ENCODE data around the gene TSPAN33. TPM values are rescaled to one million over a fixed set of nuclear protein-coding genes. Genes with fewer than 3 reads are reported as not detected.
"Not testable (repeated sequence)": the region's sequence is repeated elsewhere in the genome, so short reads cannot be mapped to it uniquely, and the experiment has no call there.

The TSPAN33 gene
- total RNA-seq, 4 donors from 2014 or later, result 2.0 to 10.5 (median 6.3) TPM

DNA sequence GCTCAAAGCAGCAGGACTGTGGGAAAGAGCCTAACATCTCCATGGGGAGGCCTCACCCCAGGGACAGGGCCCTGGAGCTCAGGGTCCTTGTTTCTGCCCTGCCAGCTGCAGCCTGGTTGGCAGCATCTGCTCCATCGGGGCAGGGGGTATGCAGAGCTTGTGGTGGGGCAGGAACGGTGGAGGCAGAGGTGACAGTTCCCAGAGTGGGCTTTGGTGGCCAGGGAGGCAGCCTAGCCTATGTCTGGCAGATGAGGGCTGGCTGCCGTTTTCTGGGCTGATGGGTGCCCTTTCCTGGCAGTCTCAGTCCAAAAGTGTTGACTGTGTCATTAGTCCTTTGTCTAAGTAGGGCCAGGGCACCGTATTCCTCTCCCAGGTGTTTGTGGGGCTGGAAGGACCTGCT lies 68.1 kb downstream of the TSPAN33 start:
- H3K4me3 ChIP-seq, result no peak overlapping the region
- 76 to 86% methylated on average over 4 of the region's 4 CpGs for WGBS, 2 donors
- H3K4me1 ChIP-seq, result peaks cover 0 to 33% (median 8%) of the 10 kb centered on the region in 4 donors
- TF ChIP-seq CTCF (IDR thresholded peaks at IDR 0.05), result no peak
- no peak for TF ChIP-seq POLR2A (IDR thresholded peaks at IDR 0.05)
- no peak for TF ChIP-seq EP300 (IDR thresholded peaks at IDR 0.05)
- no peaks in the 10 kb centered on the region for H3K27me3 ChIP-seq
- H3K36me3 ChIP-seq, result peaks cover 0 to 25% (median 0%) of the 10 kb centered on the region in 3 donors
- no peaks in the 10 kb centered on the region for H3K9me3 ChIP-seq
- DNase-seq (ENCODE audit: low spot score in 2 of 2), result no peak
- H3K27ac ChIP-seq, result no peak overlapping the region

DNA sequence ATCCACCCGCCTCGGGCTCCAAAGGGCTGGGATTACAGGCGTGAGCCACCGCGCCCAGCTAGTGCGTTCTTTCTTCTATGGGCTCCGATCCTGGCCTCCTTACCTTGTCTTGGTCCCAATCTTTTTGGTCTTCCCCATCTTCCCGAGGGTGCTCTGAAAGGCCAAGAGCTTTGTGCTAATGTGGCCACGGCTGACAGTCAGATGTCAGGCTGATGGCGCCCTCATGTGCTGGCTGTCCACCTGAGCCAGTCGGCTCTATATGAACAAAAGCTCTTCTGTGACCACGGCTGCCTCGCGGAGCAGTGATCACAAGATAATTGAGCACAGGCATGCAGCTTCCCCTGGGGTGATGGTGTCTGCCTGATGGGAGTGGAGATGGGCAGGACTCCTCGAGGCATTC lies 69.3 kb downstream of the TSPAN33 start:
- peak in 1 of 2 donors; percentile 25 for DNase-seq (ENCODE audit: low spot score in 2 of 2)
- Histone ChIP-seq H3K4me3 (no peak overlapping the region), H3K27me3 (no peaks in the 10 kb centered on the region), H3K27ac (no peak overlapping the region), H3K36me3 (peaks cover 0 to 25% (median 0%) of the 10 kb centered on the region in 3 donors), H3K9me3 (no peaks in the 10 kb centered on the region), H3K4me1 (peaks cover 0 to 30% (median 6%) of the 10 kb centered on the region in 4 donors)
- no peak for TF ChIP-seq EP300 (IDR thresholded peaks at IDR 0.05)
- TF ChIP-seq CTCF (IDR thresholded peaks at IDR 0.05), result no peak
- no peak for TF ChIP-seq POLR2A (IDR thresholded peaks at IDR 0.05)
- 38 to 54% methylated on average over 12 to 15 of the region's 15 CpGs for WGBS, 2 donors

DNA sequence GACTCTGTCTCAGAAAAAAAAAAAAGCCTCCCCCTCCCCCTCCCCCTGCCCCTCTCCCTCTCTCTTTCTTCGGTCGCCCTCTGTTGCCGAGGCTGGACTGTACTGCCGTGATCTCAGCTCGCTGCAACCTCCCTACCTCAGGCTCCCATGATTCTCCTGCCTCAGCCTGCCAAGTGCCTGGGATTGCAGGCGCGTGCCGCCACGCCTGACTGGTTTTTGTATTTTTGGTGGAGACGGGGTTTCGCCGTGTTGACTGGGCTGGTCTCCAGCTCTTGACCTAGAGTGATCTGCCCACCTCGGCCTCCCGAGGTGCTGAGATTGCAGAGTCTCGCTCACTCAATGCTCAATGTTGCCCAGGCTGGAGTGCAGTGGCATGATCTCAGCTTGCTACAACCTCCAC lies 71.2 kb downstream of the TSPAN33 start:
- not testable (repeated sequence) for H3K9me3 ChIP-seq; DNase-seq (ENCODE audit: low spot score in 2 of 2); H3K27me3 ChIP-seq; H3K4me3 ChIP-seq; H3K27ac ChIP-seq
- 93 to 98% methylated on average over 15 of the region's 15 CpGs for WGBS, 2 donors
- Histone ChIP-seq H3K4me1 (peaks cover 0 to 14% (median 0%) of the 10 kb centered on the region in 4 donors), H3K36me3 (peaks cover 0 to 25% (median 0%) of the 10 kb centered on the region in 3 donors)

DNA sequence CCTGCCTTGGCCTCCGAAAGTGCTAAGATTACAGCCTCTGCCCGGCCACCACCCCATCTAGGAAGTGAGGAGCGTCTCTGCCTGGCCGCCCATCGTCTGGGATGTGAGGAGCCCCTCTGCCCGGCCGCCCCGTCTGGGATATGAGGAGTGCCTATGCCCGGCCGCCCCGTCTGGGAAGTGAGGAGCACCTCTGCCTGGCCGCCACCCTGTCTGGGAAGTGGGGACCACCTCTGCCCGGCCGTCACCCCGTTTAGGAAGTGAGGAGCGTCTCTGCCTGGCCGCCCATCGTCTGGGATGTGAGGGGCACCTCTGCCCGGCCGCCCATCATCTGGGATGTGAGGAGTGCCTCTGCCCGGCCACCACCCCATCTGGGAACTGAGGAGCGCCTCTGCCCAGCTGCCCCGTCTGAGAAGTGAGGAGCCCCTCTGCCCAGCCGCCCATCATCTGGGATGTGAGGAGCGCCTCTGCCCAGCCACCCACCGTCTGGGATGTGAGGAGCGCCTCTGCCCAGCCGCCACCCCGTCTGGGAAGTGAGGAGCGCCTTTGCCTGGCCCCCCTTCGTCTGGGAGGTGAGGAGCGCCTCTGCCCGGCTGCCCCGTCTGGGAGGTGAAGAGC lies 71.7 kb downstream of the TSPAN33 start:
- 90 to 95% methylated on average over 17 to 20 of the region's 34 CpGs for WGBS, 2 donors
- Histone ChIP-seq H3K4me1 (peaks cover 0 to 11% (median 0%) of the 10 kb centered on the region in 4 donors), H3K36me3 (peaks cover 0 to 20% (median 0%) of the 10 kb centered on the region in 3 donors)
- H3K27me3 ChIP-seq; H3K9me3 ChIP-seq; H3K4me3 ChIP-seq; H3K27ac ChIP-seq; DNase-seq (ENCODE audit: low spot score in 2 of 2): not testable (repeated sequence)

DNA sequence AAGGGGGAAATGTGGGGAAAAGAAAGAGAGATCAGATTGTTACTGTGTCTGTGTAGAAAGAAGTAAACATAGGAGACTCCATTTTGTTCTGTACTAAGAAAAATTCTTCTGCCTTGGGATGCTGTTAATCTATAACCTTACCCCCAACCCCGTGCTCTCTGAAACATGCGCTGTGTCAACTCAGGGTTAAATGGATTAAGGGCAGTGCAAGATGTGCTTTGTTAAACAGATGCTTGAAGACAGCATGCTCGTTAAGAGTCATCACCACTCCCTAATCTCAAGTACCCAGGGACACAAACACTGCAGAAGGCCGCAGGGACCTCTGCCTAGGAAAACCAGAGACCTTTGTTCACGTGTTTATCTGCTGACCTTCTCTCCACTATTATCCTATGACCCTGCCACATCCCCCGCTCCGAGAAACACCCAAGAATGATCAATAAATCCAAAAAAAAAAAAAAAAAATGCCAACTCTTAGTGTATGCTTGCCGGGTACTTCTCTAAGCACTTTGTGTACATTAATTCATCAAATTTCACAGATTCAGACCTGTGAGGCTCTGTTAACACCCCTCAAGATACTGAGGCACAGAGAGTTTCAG lies 72.4 kb downstream of the TSPAN33 start:
- H3K27ac ChIP-seq; H3K9me3 ChIP-seq; H3K4me3 ChIP-seq; H3K27me3 ChIP-seq; DNase-seq (ENCODE audit: low spot score in 2 of 2): not testable (repeated sequence)
- Histone ChIP-seq H3K4me1 (peaks cover 0 to 11% (median 0%) of the 10 kb centered on the region in 4 donors), H3K36me3 (peaks cover 0 to 13% (median 0%) of the 10 kb centered on the region in 3 donors)
- 71 to 81% methylated on average over 8 of the region's 8 CpGs for whole genome bisulfite sequencing, 2 donors

- 15 to 16% methylated on average over 8 to 9 of the region's 9 CpGs for WGBS, 2 donors
- no peaks in the 10 kb centered on the region for H3K27me3 ChIP-seq
- no peak overlapping the region for H3K27ac ChIP-seq
- no peaks in the 10 kb centered on the region for H3K9me3 ChIP-seq
- DNase-seq (ENCODE audit: low spot score in 2 of 2), result peak; percentile 80 to 95
- peaks cover 0 to 12% (median 0%) of the 10 kb centered on the region in 4 donors for H3K4me1 ChIP-seq
- no peak overlapping the region for H3K4me3 ChIP-seq
- no peaks in the 10 kb centered on the region for H3K36me3 ChIP-seq
- TF ChIP-seq CTCF (IDR thresholded peaks at IDR 0.05) (peak; percentile 79 to 93 (median 89)), EP300 (IDR thresholded peaks at IDR 0.05) (no peak)
Observed at GRCh38 chr7:129218514-129219062, 74.1 kb downstream of the TSPAN33 start.

DNA sequence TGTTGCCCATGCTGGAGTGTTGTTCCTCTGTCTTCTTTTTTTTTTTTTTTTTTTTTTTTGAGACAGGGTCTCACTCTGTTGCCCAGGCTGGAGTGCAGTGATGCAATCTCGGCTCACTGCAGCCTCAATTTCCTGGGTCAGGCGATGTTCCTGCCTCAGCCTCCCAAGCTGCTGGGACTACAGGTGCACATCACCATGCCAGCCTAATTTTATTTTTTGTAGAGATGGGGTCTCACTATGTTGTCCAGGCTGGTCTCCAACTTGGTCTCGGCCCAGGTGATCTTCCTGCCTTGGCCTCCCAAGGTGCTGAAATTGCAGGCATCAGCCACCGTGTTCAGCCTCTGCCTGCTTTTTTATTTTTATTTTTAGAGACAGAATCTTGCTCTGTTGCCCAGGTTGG lies 74.7 kb downstream of the TSPAN33 start:
- H3K27ac ChIP-seq; H3K36me3 ChIP-seq; H3K9me3 ChIP-seq; H3K27me3 ChIP-seq; H3K4me3 ChIP-seq; DNase-seq (ENCODE audit: low spot score in 2 of 2): not testable (repeated sequence)
- 89 to 91% methylated on average over 3 to 4 of the region's 4 CpGs for WGBS, 2 donors
- H3K4me1 ChIP-seq, result peaks cover 0 to 13% (median 2%) of the 10 kb centered on the region in 4 donors
